PC-3 (cell line): ENCODE data around the gene MKRN1. TPM values are rescaled to one million over a fixed set of nuclear protein-coding genes. Genes with fewer than 3 reads are reported as not detected.

Experiments used
- ATAC-seq: fragments of 200-7000 bp; cut with Tn5 transposase; 2 replicates; pipeline ENCODE4 v1.9.1; 2020; ENCODE audit warnings: mild to moderate bottlenecking, moderate library complexity
- BruUV-seq: library from RNA; stranded (reverse); fragments of 400-500 nt; replicated peaks from 2 replicates; lab custom pipeline; 2021; lab: Mats Ljungman, UMichigan
- CTCF ChIA-PET: fragments of 300-600 bp; sonication (Branson Sonifier 250); formaldehyde crosslinking; loops from one replicate; lab custom pipeline; 2022; ENCODE audit warnings: antibody characterized with exemption; lab: Charles Lee
- POLR2A ChIA-PET: fragments of 300-600 bp; sonication (Branson Sonifier 250); formaldehyde crosslinking; loops from one replicate; lab custom pipeline; 2022; ENCODE audit warnings: antibody characterized with exemption; ENCODE audit not compliant: unreplicated experiment; lab: Charles Lee
- DNase-seq: peaks from one replicate; pipeline ENCODE4 v3.0.0-alpha.2; 2015
- H2AFZ ChIP-seq: fragments of 300-600 bp; sonication (generic); 2 replicates; pipeline ENCODE4 v1.6.0; 2016; ENCODE audit warnings: antibody characterized with exemption, low read length
- H3F3A ChIP-seq: fragments of 300-600 bp; sonication (generic); one replicate; pipeline ENCODE4 v1.6.0; 2017; ENCODE audit warnings: antibody characterized with exemption, low read length, control low read depth, mild to moderate bottlenecking; ENCODE audit not compliant: unreplicated experiment
- H3K27ac ChIP-seq: fragments of 300-600 bp; sonication (generic); 2 replicates; pipeline ENCODE4 v1.5.1; 2016; ENCODE audit warnings: mild to moderate bottlenecking, low read length
- H3K27me3 ChIP-seq: fragments of 300-600 bp; sonication (generic); 2 replicates; pipeline ENCODE4 v1.6.1; 2016; ENCODE audit warnings: low read length, mixed read lengths
- H3K36me3 ChIP-seq: fragments of 300-600 bp; sonication (generic); 2 replicates; pipeline ENCODE4 v1.6.1; 2016; ENCODE audit warnings: low read depth, mixed run types, low read length, mixed read lengths
- H3K4me1 ChIP-seq: fragments of 300-600 bp; sonication (generic); 2 replicates; pipeline ENCODE4 v1.5.1; 2016; ENCODE audit warnings: low read length; ENCODE audit not compliant: insufficient read depth
- H3K4me2 ChIP-seq: fragments of 300-600 bp; sonication (generic); 2 replicates; pipeline ENCODE4 v1.6.0; 2016; ENCODE audit warnings: low read length
- H3K4me3 ChIP-seq: fragments of 300-600 bp; sonication (generic); 2 replicates; pipeline ENCODE4 v1.5.1; 2016; ENCODE audit warnings: mild to moderate bottlenecking, low read length, mixed read lengths
- H3K79me2 ChIP-seq: fragments of 300-600 bp; sonication (generic); 2 replicates; pipeline ENCODE4 v1.6.1; 2017; ENCODE audit warnings: low read length, mixed read lengths
- H3K9ac ChIP-seq: fragments of 300-600 bp; sonication (generic); 2 replicates; pipeline ENCODE4 v1.6.0; 2016; ENCODE audit warnings: mild to moderate bottlenecking, low read length
- H3K9me2 ChIP-seq: fragments of 300-600 bp; sonication (generic); replicated peaks from 2 replicates; pipeline ENCODE4 v1.6.1; 2016; ENCODE audit warnings: mixed run types, low read length, mixed read lengths
- H3K9me3 ChIP-seq: fragments of 300-600 bp; sonication (generic); 2 replicates; pipeline ENCODE4 v1.6.1; 2016; ENCODE audit warnings: low read length, mixed read lengths
- H4K20me1 ChIP-seq: fragments of 300-600 bp; sonication (generic); 2 replicates; pipeline ENCODE4 v1.6.1; 2016; ENCODE audit warnings: low read length, mixed read lengths
- CTCF ChIP-seq: fragments of 300-600 bp; sonication (generic); conservative IDR thresholded peaks from 2 replicates; pipeline ENCODE4 v1.5.1; 2017; ENCODE audit warnings: antibody characterized with exemption, low read depth, mild to moderate bottlenecking, low read length
- EZH2 ChIP-seq: fragments of 300-600 bp; sonication (generic); IDR thresholded peaks from one replicate; pipeline ENCODE4 v1.6.1; 2017; ENCODE audit warnings: antibody characterized with exemption, mild to moderate bottlenecking, low read length; ENCODE audit not compliant: unreplicated experiment
- EZH2phosphoT487 ChIP-seq: fragments of 300-600 bp; sonication (generic); IDR thresholded peaks from 2 replicates; pipeline ENCODE4 v1.6.1; 2018; ENCODE audit warnings: mild to moderate bottlenecking, antibody characterized with exemption, low read length, borderline replicate concordance
- intact Hi-C: fragments of 100-400 bp; cut with micrococcal nuclease; formaldehyde crosslinking; loops from 2 replicates; pipeline ENCODE4 v1.9.0; 2023
- total RNA-seq: library from RNA; depleted of rRNA; stranded (reverse); fragments of >200 nt; gene quantifications from 2 replicates; pipeline ENCODE4 v1.2.3, GENCODE V29; 2014

Gene MKRN1
- total RNA-seq, 1 experiment from 2014 or later = 78.5 TPM

GRCh38 chr7:140433396-140433795, 45.9 kb downstream of the MKRN1 start:
- no peaks in the 10 kb centered on the region for H3K79me2 ChIP-seq
- no peaks in the 10 kb centered on the region for H3K36me3 ChIP-seq
- H2AFZ ChIP-seq = no peak overlapping the region
- no peaks in the 10 kb centered on the region for H3F3A ChIP-seq
- H3K27ac ChIP-seq = no peak overlapping the region
- no peaks in the 10 kb centered on the region for H3K27me3 ChIP-seq
- intact Hi-C loops = no loop called here
- no TSS peak for BruUV-seq
- H3K4me3 ChIP-seq = no peak overlapping the region
- H4K20me1 ChIP-seq = no peaks in the 10 kb centered on the region
- no peak for DNase-seq
- no peak overlapping the region for H3K9ac ChIP-seq
- no peak overlapping the region for H3K4me2 ChIP-seq
- H3K4me1 ChIP-seq = no peaks in the 10 kb centered on the region
- no peaks in the 10 kb centered on the region for H3K9me3 ChIP-seq
- TF ChIP-seq EZH2 (no peak), CTCF (no peak), EZH2phosphoT487 (no peak)
- POLR2A ChIA-PET = no interaction called here
- CTCF ChIA-PET = no interaction called here
- no peak for ATAC-seq
- no peaks in the 10 kb centered on the region for H3K9me2 ChIP-seq

DNA sequence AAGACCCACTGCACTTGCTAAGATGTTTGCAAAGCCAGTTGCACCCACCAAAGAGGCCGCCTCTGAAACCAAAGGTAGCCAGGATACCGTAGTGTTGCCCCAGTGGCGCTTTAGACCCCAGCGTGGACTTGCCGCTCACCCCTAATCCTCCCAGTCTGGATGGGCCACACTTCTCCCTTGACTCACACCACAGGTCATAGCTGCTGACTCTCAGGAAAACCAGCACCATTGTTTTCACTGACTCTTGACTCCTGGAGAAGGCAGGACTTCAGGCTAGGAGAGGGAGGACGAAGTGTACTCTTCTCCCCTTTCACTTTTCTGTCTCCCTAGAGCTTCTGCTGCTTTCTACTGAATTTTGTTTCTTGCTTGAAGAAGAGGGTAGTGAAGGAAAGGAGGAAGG, 53.2 kb downstream of the MKRN1 start:
- Histone ChIP-seq H3K36me3 (no peaks in the 10 kb centered on the region), H3K79me2 (no peaks in the 10 kb centered on the region), H3K4me1 (no peaks in the 10 kb centered on the region), H3K27me3 (no peaks in the 10 kb centered on the region), H3K9ac (no peak overlapping the region), H3F3A (no peaks in the 10 kb centered on the region), H2AFZ (no peak overlapping the region), H3K9me2 (no peaks in the 10 kb centered on the region), H4K20me1 (no peaks in the 10 kb centered on the region), H3K27ac (no peak overlapping the region), H3K4me3 (no peak overlapping the region), H3K4me2 (no peak overlapping the region), H3K9me3 (no peaks in the 10 kb centered on the region)
- BruUV-seq = no TSS peak
- no peak for DNase-seq
- ChIA-PET POLR2A (no interaction called here), CTCF (no interaction called here)
- TF ChIP-seq EZH2 (no peak), EZH2phosphoT487 (no peak)
- intact Hi-C loops = no loop called here
- no peak for ATAC-seq

GRCh38 chr7:140425718-140426117, 53.6 kb downstream of the MKRN1 start:
- Histone ChIP-seq H3K79me2 (no peaks in the 10 kb centered on the region), H3F3A (no peaks in the 10 kb centered on the region), H2AFZ (no peak overlapping the region), H3K27ac (no peak overlapping the region), H3K9me3 (no peaks in the 10 kb centered on the region), H4K20me1 (no peaks in the 10 kb centered on the region), H3K36me3 (no peaks in the 10 kb centered on the region), H3K27me3 (no peaks in the 10 kb centered on the region), H3K9me2 (no peaks in the 10 kb centered on the region), H3K9ac (no peak overlapping the region), H3K4me3 (no peak overlapping the region), H3K4me2 (no peak overlapping the region), H3K4me1 (no peaks in the 10 kb centered on the region)
- BruUV-seq = no TSS peak
- intact Hi-C loops = no loop called here
- DNase-seq (no peak), ATAC-seq (no peak)
- TF ChIP-seq EZH2phosphoT487 (no peak), CTCF (no peak), EZH2 (no peak)
- ChIA-PET POLR2A (no interaction called here), CTCF (no interaction called here)
